HL-60 (cell line): ENCODE data around the gene NPHP4.

Source experiments
- CTCF ChIP-seq: IDR thresholded peaks from one replicate; pipeline ENCODE4 v1.5.1; 2011; ENCODE audit warnings: low read length, control low read depth, inconsistent platforms; ENCODE audit not compliant: insufficient read depth
- GABPA ChIP-seq: IDR thresholded peaks from 2 replicates; pipeline ENCODE4 v1.6.1; 2012; ENCODE audit warnings: low read depth
- POLR2AphosphoS5 ChIP-seq: IDR thresholded peaks from 2 replicates; pipeline ENCODE4 v1.6.1; 2012; ENCODE audit warnings: low read depth
- REST ChIP-seq: IDR thresholded peaks from 2 replicates; pipeline ENCODE4 v1.6.1; 2012; ENCODE audit warnings: low read depth; ENCODE audit not compliant: insufficient replicate concordance

- TF ChIP-seq CTCF (no peak), GABPA (no peak), REST (no peak), POLR2AphosphoS5 (no peak)
Observed at GRCh38 chr1:5906116-5906515, 86.1 kb downstream of the NPHP4 start.
